Ovary (tissue), 3 donors: ENCODE measurements around the gene HSD3B7.

ENCODE experiments used
- EP300 ChIP-seq: sonication (generic); formaldehyde crosslinking; IDR thresholded peaks from one replicate; pipeline ENCODE4 v1.6.1; 2017; ENCODE audit warnings: antibody characterized with exemption
- POLR2A ChIP-seq: fragments of 450-650 bp; IDR thresholded peaks from one replicate; pipeline ENCODE4 v1.6.1; 2017; ENCODE audit warnings: antibody characterized with exemption, mild to moderate bottlenecking, moderate library complexity
- TF ChIP-seq, protein P1 (sequence below), 3 donors: fragments of 450-650 bp in 2 of 3; fragments of 200-600 bp in 1 of 3; IDR thresholded peaks; one replicate each; pipeline versions ENCODE4 v1.5.1 to v1.8.0; 2016 to 2022; ENCODE audit warnings: antibody characterized with exemption in 3 of 3, mild to moderate bottlenecking in 1 of 3
- donor health status: DM: no; HTN: no; CAD: no.

DNA sequence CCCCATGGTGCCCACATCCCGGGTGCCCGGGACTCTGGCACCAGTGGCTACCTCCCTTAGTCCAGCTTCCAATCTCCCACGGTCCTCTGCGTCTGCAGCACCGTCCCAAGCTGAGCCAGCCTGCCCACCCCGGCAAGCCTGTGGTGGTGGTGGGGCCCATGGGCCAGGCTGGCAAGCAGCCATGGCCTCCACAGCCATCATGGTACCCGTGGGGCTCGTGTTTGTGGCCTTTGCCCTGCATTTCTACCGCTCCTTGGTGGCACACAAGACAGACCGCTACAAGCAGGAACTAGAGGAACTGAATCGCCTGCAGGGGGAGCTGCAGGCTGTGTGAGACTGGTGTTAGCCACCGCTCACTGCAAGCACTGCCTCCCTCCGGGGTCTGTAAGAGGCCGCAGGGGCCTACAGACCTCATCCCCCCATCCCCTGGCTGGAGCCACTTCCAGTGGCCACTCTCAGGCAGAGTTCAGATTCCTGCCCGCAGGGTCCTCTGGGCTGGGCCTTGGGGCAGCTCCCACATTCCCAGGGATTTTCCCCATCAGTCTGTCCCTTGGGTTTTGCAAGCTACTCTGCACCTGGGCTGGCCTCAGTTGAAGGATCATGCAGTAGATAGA is 31.4 kb upstream of the HSD3B7 start:
- TF ChIP-seq, protein P1, sequence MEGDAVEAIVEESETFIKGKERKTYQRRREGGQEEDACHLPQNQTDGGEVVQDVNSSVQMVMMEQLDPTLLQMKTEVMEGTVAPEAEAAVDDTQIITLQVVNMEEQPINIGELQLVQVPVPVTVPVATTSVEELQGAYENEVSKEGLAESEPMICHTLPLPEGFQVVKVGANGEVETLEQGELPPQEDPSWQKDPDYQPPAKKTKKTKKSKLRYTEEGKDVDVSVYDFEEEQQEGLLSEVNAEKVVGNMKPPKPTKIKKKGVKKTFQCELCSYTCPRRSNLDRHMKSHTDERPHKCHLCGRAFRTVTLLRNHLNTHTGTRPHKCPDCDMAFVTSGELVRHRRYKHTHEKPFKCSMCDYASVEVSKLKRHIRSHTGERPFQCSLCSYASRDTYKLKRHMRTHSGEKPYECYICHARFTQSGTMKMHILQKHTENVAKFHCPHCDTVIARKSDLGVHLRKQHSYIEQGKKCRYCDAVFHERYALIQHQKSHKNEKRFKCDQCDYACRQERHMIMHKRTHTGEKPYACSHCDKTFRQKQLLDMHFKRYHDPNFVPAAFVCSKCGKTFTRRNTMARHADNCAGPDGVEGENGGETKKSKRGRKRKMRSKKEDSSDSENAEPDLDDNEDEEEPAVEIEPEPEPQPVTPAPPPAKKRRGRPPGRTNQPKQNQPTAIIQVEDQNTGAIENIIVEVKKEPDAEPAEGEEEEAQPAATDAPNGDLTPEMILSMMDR (IDR thresholded peaks at IDR 0.05): peak; percentile 10 to 45 (median 19)
- TF ChIP-seq POLR2A (no peak), EP300 (no peak)
